H1 (cell line): Measurements from ENCODE around the gene SERAC1.

ENCODE experiments used
- CTCF ChIP-seq, 3 experiments: IDR thresholded peaks; 1 replicate in 2 of 3; 2 replicates in 1 of 3; pipeline versions ENCODE4 v1.5.1 to v1.6.1; 2011; ENCODE audit warnings: low read length in 3 of 3, mild to moderate bottlenecking in 3 of 3, inconsistent platforms in 2 of 3, low read depth in 1 of 3, moderate library complexity in 1 of 3; ENCODE audit not compliant: insufficient read depth in 1 of 3; ENCODE audit errors: control extremely low read depth in 1 of 3
- EGR1 ChIP-seq: IDR thresholded peaks from 2 replicates; pipeline ENCODE4 v1.6.1; 2011; ENCODE audit warnings: low read depth, low read length, borderline replicate concordance
- GABPA ChIP-seq: IDR thresholded peaks from 2 replicates; pipeline ENCODE4 v1.6.1; 2011; ENCODE audit warnings: mild to moderate bottlenecking, low read length, moderate library complexity, borderline replicate concordance; ENCODE audit not compliant: insufficient read depth
- JUND ChIP-seq: IDR thresholded peaks from 2 replicates; pipeline ENCODE4 v1.6.1; 2011; ENCODE audit warnings: mild to moderate bottlenecking, improper control_type of control experiment, low read length
- POLR2A ChIP-seq, 2 experiments: IDR thresholded peaks; 1 replicate in 1 of 2; 2 replicates in 1 of 2; pipeline ENCODE4 v1.6.1; 2011; ENCODE audit warnings: low read depth in 2 of 2, low read length in 2 of 2, mild to moderate bottlenecking in 2 of 2; ENCODE audit errors: control extremely low read depth in 1 of 2
- TBP ChIP-seq: IDR thresholded peaks from 2 replicates; pipeline ENCODE4 v1.6.1; 2011; ENCODE audit warnings: low read depth, low read length, improper control_type of control experiment
- TCF12 ChIP-seq: IDR thresholded peaks from 2 replicates; pipeline ENCODE4 v1.6.1; 2011; ENCODE audit warnings: low read depth, mild to moderate bottlenecking, low read length

GRCh38 chr6:158191761-158192160 is 23.7 kb upstream of the SERAC1 start:
- TF ChIP-seq CTCF (IDR thresholded peaks at IDR 0.05; ENCODE audit: control extremely low read depth in 1 of 3, insufficient read depth in 1 of 3, low read depth in 1 of 3, low read length in 3 of 3) (no peak), EGR1 (no peak), TBP (no peak), GABPA (no peak), JUND (no peak), TCF12 (no peak), POLR2A (IDR thresholded peaks at IDR 0.05; ENCODE audit: control extremely low read depth in 1 of 2, low read depth in 2 of 2, low read length in 2 of 2) (no peak)
